Right lobe of liver (tissue), 4 donors: ENCODE results near the gene IL1RAPL1.

Experiments
- CTCF ChIP-seq, 4 donors: fragments of 200-600 bp in 3 of 4; fragments of 450-650 bp in 1 of 4; IDR thresholded peaks; one replicate each; pipeline versions ENCODE4 v1.5.1 to v1.8.0; 2016 to 2022; ENCODE audit warnings: antibody characterized with exemption in 4 of 4, mild to moderate bottlenecking in 2 of 4
- POLR2A ChIP-seq: fragments of 450-650 bp; IDR thresholded peaks from one replicate; pipeline ENCODE4 v1.6.1; 2017; ENCODE audit warnings: antibody characterized with exemption, mild to moderate bottlenecking
- donor health status: DM: no; HTN: no; CAD: no.
- donor health status: DM: no; HTN: no; CAD: no.
- donor health status: DM: no; HTN: yes; CAD: no.

GRCh38 chrX:29359276-29359675 lies 772.0 kb downstream of the IL1RAPL1 start:
- TF ChIP-seq CTCF (IDR thresholded peaks at IDR 0.05): no peak
- TF ChIP-seq POLR2A: no peak
